Endothelial cell of umbilical vein (primary cell): Measurements from ENCODE around the gene CLEC16A. TPM values are rescaled to one million over a fixed set of nuclear protein-coding genes. Genes with fewer than 3 reads are reported as not detected.

Experiments
- BruUV-seq: library from RNA; stranded (reverse); fragments of 400-500 nt; replicated peaks from 2 replicates; lab custom pipeline; 2021; lab: Mats Ljungman, UMichigan
- CTCF ChIA-PET: fragments of 300-600, 350-600 bp; sonication (Branson Sonifier 250); formaldehyde crosslinking; loops from one replicate; lab custom pipeline; 2021; ENCODE audit warnings: antibody characterized with exemption, inconsistent platforms; lab: Charles Lee
- POLR2A ChIA-PET: fragments of 300-600, 350-600 bp; sonication (Branson Sonifier 250); formaldehyde crosslinking; loops from one replicate; lab custom pipeline; 2021; ENCODE audit warnings: antibody characterized with exemption, inconsistent platforms; lab: Charles Lee
- DNase-seq: peaks from one replicate; pipeline ENCODE4 v3.0.0-alpha.2; 2011; ENCODE audit warnings: low read depth, low spot score
- FAIRE-seq: peaks from 2 replicates; lab custom pipeline; 2011; peaks lifted over from hg19 to GRCh38; lab: Jason Lieb, UNC
- H2AFZ ChIP-seq: 2 replicates; pipeline ENCODE4 v1.6.0; 2012; ENCODE audit warnings: low read depth, low read length, control low read depth, inconsistent platforms
- H3K27ac ChIP-seq: 2 replicates; pipeline ENCODE4 v1.5.1; 2011; ENCODE audit warnings: low read depth, mild to moderate bottlenecking, control low read depth, low read length, moderate library complexity; ENCODE audit not compliant: insufficient read depth
- H3K27me3 ChIP-seq, 2 experiments: 2 replicates each; pipeline versions ENCODE4 v1.6.0 to v1.6.1; 2011; ENCODE audit warnings: low read length in 2 of 2, mixed read lengths in 1 of 2; ENCODE audit not compliant: control insufficient read depth in 2 of 2, insufficient read depth in 2 of 2
- H3K36me3 ChIP-seq, 2 experiments: 2 replicates in 1 of 2; 3 replicates in 1 of 2; pipeline ENCODE4 v1.5.1; 2011; ENCODE audit warnings: low read length in 2 of 2, mild to moderate bottlenecking in 1 of 2, moderate library complexity in 1 of 2; ENCODE audit not compliant: control insufficient read depth in 2 of 2, insufficient read depth in 2 of 2; ENCODE audit errors: extremely low read depth in 1 of 2
- H3K4me1 ChIP-seq: 3 replicates; pipeline ENCODE4 v1.5.1; 2011; ENCODE audit warnings: mild to moderate bottlenecking, low read length; ENCODE audit not compliant: control insufficient read depth, insufficient read depth; ENCODE audit errors: extremely low read depth
- H3K4me2 ChIP-seq: 2 replicates; pipeline ENCODE4 v1.6.1; 2011; ENCODE audit warnings: low read length, control low read depth, mixed read lengths; ENCODE audit not compliant: insufficient read depth
- H3K4me3 ChIP-seq, 3 experiments: fragments of 200-600 bp in 1 of 3; sonication (generic), shearing (Covaris generic) in 1 of 3; replicated peaks in 1 of 3; 2 replicates each; pipeline ENCODE4 v1.5.1; 2011 to 2016; ENCODE audit warnings: control low read depth in 3 of 3, low read length in 3 of 3, mild to moderate bottlenecking in 2 of 3, inconsistent platforms in 1 of 3, low read depth in 1 of 3, moderate library complexity in 1 of 3; ENCODE audit not compliant: insufficient read depth in 1 of 3
- H3K79me2 ChIP-seq: 2 replicates; pipeline ENCODE4 v1.6.0; 2012; ENCODE audit warnings: low read length, inconsistent platforms; ENCODE audit not compliant: control insufficient read depth, insufficient read depth
- H3K9ac ChIP-seq: replicated peaks from 2 replicates; pipeline ENCODE3; 2011; ENCODE audit warnings: low read length, control low read depth; ENCODE audit not compliant: insufficient read depth; ENCODE audit errors: extremely low read depth
- H3K9me1 ChIP-seq: replicated peaks from 3 replicates; pipeline ENCODE4 v1.6.0; 2011; ENCODE audit warnings: mild to moderate bottlenecking, low read length; ENCODE audit not compliant: control insufficient read depth, insufficient read depth; ENCODE audit errors: extremely low read depth
- H3K9me3 ChIP-seq: replicated peaks from 2 replicates; pipeline ENCODE4 v1.5.1; 2012; ENCODE audit warnings: low read length, inconsistent platforms; ENCODE audit not compliant: control insufficient read depth, insufficient read depth
- H4K20me1 ChIP-seq: replicated peaks from 2 replicates; pipeline ENCODE3; 2011; ENCODE audit warnings: mild to moderate bottlenecking, low read length; ENCODE audit not compliant: control insufficient read depth, insufficient read depth; ENCODE audit errors: extremely low read depth
- EZH2 ChIP-seq: IDR thresholded peaks from 2 replicates; pipeline ENCODE4 v1.6.1; 2012; ENCODE audit warnings: borderline replicate concordance, low read depth, mild to moderate bottlenecking, moderate library complexity, low read length, inconsistent platforms; ENCODE audit not compliant: severe bottlenecking
- FOS ChIP-seq: IDR thresholded peaks from 2 replicates; pipeline ENCODE4 v1.6.1; 2011; ENCODE audit warnings: mild to moderate bottlenecking, low read length, moderate library complexity, borderline replicate concordance; ENCODE audit not compliant: insufficient read depth
- GATA2 ChIP-seq: IDR thresholded peaks from 2 replicates; pipeline ENCODE4 v1.7.0; 2011; ENCODE audit warnings: low read depth, mild to moderate bottlenecking, moderate library complexity, mixed read lengths, low read length; ENCODE audit not compliant: insufficient read length, insufficient read depth
- JUN ChIP-seq: IDR thresholded peaks from 2 replicates; pipeline ENCODE4 v1.6.1; 2011; ENCODE audit warnings: borderline replicate concordance, low read depth; ENCODE audit not compliant: insufficient read length, insufficient read depth
- MYC ChIP-seq: IDR thresholded peaks from one replicate; pipeline ENCODE4 v1.6.1; 2011; ENCODE audit warnings: mild to moderate bottlenecking, low read depth, low read length
- POLR2A ChIP-seq: IDR thresholded peaks from 2 replicates; pipeline ENCODE4 v1.6.1; 2012; ENCODE audit warnings: low read depth, mild to moderate bottlenecking, control low read depth, low read length
- POLR2AphosphoS5 ChIP-seq: IDR thresholded peaks from 2 replicates; pipeline ENCODE4 v1.6.1; 2012; ENCODE audit warnings: low read depth, mild to moderate bottlenecking, control low read depth, low read length, moderate library complexity; ENCODE audit not compliant: insufficient read depth
- dilution Hi-C: fragments of 300-500 bp; cut with MboI; formaldehyde crosslinking; loops from one replicate; pipeline ENCODE4 v1.15.0; 2019; ENCODE audit warnings: low sequenced_read_pairs; ENCODE audit not compliant: extremely low pct_ligation_motif_present
- intact Hi-C: fragments of 100-400 bp; cut with micrococcal nuclease; formaldehyde crosslinking; loops from one replicate; pipeline ENCODE4 v1.10.0; 2022
- polyA plus RNA-seq, 4 experiments: library from polyadenylated mRNA; depleted of rRNA in 3 of 4; stranded (reverse) in 3 of 4; unstranded in 1 of 4; fragments of >200 nt; gene quantifications; 2 replicates each; pipeline versions ENCODE4 v1.2.1 to v1.2.3, GENCODE V29; 2011 to 2012; ENCODE audit warnings: missing spikeins in 1 of 4
- total RNA-seq: library from RNA; stranded (reverse); gene quantifications from 2 replicates; pipeline ENCODE4 v1.2.3, GENCODE V29; 2021
- TF ChIP-seq, protein P1 (sequence below): IDR thresholded peaks from 2 replicates; pipeline ENCODE4 v1.6.1; 2011; ENCODE audit not compliant: insufficient read depth, insufficient read length
- TF ChIP-seq, protein P2 (sequence below), 2 donors: IDR thresholded peaks; 1 replicate in 1 of 2; 2 replicates in 1 of 2; pipeline ENCODE4 v1.5.1; 2011; ENCODE audit warnings: low read length in 2 of 2, mild to moderate bottlenecking in 2 of 2, moderate library complexity in 2 of 2, control low read depth in 1 of 2, inconsistent platforms in 1 of 2, low read depth in 1 of 2; ENCODE audit not compliant: insufficient read depth in 1 of 2; ENCODE audit errors: extremely low read depth in 1 of 2

The CLEC16A gene
- total and polyA plus RNA-seq, 2 donors (not counting 3 experiments of a cell fraction or from before 2014, with no cell fraction given): 11.4 to 23.3 TPM

DNA sequence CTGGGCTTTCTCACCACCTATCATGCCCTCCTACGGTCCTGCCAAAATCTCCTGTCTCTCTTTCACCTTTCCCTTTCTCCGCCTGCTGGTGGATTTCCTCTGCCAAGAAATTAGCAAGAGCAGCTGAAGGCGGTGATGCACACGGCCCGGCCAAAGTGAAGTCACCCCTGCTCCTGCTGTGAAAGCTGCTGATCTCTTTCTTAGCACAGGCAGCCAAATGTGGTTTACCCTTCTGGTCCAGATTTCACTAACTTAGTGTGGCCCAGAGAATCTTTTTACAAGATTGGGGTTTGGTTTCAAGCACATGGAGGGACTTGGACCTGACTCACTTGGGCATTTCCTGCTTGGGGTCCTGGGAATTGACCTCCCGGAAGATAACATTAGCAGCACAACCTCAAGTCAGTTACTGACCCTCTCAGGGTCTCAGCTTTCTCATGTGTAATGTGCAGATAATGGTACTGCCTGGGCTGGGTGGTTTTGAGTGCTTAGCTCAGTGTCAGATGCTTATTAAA lies 155.9 kb downstream of the CLEC16A start:
- ChIA-PET POLR2A (no interaction called here), CTCF (interaction anchor here (0.6 to 1.4 kb wide), 11 partner anchors 13 to 156 kb away, joined by 3 to 19 read pairs (median 3); partner anchors contain the start of gene SOCS1)
- no peaks in the 10 kb centered on the region for H3K9me1 ChIP-seq
- dilution Hi-C loops: no loop called here
- no peaks in the 10 kb centered on the region for H3K9me3 ChIP-seq
- H3K4me3 ChIP-seq: no peak overlapping the region
- no peak overlapping the region for H2AFZ ChIP-seq
- H3K79me2 ChIP-seq: no peaks in the 10 kb centered on the region
- peak overlapping the region; percentile 52 for H3K9ac ChIP-seq
- H3K27ac ChIP-seq: peak overlapping the region; percentile 63
- peak overlapping the region; percentile 14 for H3K4me2 ChIP-seq
- no peaks in the 10 kb centered on the region for H3K36me3 ChIP-seq
- peaks cover 36% of the 10 kb centered on the region for H3K4me1 ChIP-seq
- TF ChIP-seq MYC (peak; percentile 16), EZH2 (no peak), POLR2A (no peak), GATA2 (peak; percentile 90), FOS (peak; percentile 83), JUN (peak; percentile 86), POLR2AphosphoS5 (peak; percentile 51)
- TF ChIP-seq, protein P1, sequence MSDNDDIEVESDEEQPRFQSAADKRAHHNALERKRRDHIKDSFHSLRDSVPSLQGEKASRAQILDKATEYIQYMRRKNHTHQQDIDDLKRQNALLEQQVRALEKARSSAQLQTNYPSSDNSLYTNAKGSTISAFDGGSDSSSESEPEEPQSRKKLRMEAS: peak; percentile 20
- TF ChIP-seq, protein P2, sequence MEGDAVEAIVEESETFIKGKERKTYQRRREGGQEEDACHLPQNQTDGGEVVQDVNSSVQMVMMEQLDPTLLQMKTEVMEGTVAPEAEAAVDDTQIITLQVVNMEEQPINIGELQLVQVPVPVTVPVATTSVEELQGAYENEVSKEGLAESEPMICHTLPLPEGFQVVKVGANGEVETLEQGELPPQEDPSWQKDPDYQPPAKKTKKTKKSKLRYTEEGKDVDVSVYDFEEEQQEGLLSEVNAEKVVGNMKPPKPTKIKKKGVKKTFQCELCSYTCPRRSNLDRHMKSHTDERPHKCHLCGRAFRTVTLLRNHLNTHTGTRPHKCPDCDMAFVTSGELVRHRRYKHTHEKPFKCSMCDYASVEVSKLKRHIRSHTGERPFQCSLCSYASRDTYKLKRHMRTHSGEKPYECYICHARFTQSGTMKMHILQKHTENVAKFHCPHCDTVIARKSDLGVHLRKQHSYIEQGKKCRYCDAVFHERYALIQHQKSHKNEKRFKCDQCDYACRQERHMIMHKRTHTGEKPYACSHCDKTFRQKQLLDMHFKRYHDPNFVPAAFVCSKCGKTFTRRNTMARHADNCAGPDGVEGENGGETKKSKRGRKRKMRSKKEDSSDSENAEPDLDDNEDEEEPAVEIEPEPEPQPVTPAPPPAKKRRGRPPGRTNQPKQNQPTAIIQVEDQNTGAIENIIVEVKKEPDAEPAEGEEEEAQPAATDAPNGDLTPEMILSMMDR (IDR thresholded peaks at IDR 0.05; ENCODE audit: extremely low read depth in 1 of 2, insufficient read depth in 1 of 2, low read depth in 1 of 2, low read length in 2 of 2): peak; percentile 15 to 29
- H4K20me1 ChIP-seq: no peaks in the 10 kb centered on the region
- no TSS peak for BruUV-seq
- intact Hi-C loops: loop anchor here (1.0 to 5.0 kb wide), 4 partner anchors 33 to 128 kb away; no protein-coding TSS in a partner anchor
- DNase-seq (peak; percentile 99), FAIRE-seq (peak; percentile 99)
- H3K27me3 ChIP-seq: no peaks in the 10 kb centered on the region
